ENCODE measurements around the gene MGAT3.

DNA sequence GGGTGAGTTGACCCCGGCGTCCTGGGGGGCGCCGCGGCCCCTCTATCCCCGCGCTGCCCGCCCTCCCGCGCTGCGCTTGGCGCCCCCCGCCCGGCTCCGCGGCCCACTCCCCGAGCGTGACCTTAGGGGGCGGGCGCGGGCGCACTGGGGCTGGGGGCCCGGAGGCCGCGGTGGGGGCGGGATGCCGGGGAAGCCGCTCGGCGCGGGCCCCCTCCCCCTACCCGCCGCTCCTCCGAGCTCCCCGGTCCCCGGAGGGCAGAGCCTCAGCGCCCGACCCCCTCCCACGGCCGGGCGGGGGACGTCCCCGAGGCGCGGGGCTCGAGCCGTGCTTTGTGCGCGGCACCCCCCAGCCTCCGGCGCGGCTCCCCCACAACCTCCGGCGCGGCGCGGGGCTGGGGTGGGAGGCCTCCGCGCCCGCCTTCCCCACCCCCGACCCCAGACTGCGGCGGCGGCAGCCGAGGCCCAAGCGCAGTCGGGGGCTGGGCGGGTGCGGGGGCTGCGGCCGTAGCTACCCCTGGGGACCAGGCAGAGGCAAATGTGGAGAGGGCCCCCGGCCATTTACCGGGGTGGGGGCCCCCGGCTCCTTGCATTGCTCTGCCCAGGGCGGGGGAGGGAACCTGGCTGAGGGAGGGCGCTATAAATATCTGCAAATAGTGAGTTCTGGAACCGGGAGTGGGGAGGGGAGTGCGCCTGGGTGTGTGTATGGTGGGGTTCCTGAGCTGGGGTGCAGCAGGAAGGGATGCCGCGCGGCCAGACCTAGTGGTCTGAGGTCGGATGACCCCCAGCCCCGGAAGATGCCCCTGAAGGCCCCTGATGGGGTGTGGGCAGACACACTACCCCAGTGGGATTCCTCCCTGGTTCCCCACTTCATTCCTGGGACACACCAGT is 988 bp downstream of the MGAT3 start:
- TF ChIP-seq, protein P1, sequence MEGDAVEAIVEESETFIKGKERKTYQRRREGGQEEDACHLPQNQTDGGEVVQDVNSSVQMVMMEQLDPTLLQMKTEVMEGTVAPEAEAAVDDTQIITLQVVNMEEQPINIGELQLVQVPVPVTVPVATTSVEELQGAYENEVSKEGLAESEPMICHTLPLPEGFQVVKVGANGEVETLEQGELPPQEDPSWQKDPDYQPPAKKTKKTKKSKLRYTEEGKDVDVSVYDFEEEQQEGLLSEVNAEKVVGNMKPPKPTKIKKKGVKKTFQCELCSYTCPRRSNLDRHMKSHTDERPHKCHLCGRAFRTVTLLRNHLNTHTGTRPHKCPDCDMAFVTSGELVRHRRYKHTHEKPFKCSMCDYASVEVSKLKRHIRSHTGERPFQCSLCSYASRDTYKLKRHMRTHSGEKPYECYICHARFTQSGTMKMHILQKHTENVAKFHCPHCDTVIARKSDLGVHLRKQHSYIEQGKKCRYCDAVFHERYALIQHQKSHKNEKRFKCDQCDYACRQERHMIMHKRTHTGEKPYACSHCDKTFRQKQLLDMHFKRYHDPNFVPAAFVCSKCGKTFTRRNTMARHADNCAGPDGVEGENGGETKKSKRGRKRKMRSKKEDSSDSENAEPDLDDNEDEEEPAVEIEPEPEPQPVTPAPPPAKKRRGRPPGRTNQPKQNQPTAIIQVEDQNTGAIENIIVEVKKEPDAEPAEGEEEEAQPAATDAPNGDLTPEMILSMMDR (IDR thresholded peaks at IDR 0.05), result no peak
- TF ChIP-seq POLR2A (IDR thresholded peaks at IDR 0.05), result no peak
